ENCODE data around the gene MBNL2. TPM values are rescaled to one million over a fixed set of nuclear protein-coding genes. Genes with fewer than 3 reads are reported as not detected.

MBNL2 gene
- total and polyA plus RNA-seq, 2 of the 4 experiments (the other 2 are of a cell fraction) = 26.9 to 103 TPM

DNA sequence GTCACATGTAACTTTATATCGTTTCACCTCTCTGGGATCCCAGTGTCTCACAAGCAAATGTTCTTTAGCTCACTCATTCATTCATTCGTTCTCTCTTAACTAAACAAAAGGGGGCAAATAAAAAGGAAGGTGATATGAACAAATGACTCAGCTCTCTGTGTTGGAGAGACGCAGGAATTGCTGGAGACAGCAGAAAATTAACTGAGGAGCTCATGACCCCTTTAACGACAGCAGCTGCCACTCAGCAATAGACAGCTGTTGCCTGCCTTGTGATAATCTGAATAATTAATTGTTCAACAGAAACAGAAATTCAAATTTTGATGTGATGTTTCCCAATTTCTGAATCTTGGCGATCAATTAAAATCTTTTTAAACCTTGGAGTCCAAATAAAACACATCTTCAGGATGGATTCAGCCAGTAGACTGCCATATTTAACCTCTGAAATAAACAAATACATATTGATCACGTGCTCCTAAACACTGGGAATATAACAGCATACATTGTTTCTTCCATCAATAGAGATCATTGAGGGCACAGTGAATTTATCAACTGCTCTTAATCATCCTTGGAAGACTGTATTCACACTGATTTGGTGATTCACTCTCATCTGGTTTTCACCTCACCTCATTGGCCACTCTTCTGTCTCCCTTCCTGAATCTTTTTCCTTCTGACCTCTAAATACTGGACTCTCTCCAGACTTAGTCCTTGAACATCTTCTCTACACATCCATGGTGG is 63.3 kb downstream of the MBNL2 start:
- Histone ChIP-seq H2BK5ac (ENCODE audit: low read depth, low read length, poor library complexity, severe bottlenecking) (no peak overlapping the region), H3K18ac (ENCODE audit: low read depth, low read length) (no peak overlapping the region), H3K36me3 (ENCODE audit: control insufficient read depth, insufficient read depth, low read length) (peaks cover 6% of the 10 kb centered on the region; the same call in 1 of the 2 replicates), H3K27ac (ENCODE audit: insufficient read depth, low read length) (no peak overlapping the region), H3K23ac (ENCODE audit: low read depth, low read length) (no peak overlapping the region), H4K91ac (ENCODE audit: insufficient read depth, low read depth, low read length) (no peak overlapping the region), H3K4me3 (ENCODE audit: insufficient read depth, low read depth, low read length) (no peak overlapping the region), H3K56ac (ENCODE audit: extremely low read depth, insufficient read depth, low read length) (no peak overlapping the region), H2AK5ac (ENCODE audit: low read depth, low read length) (no peak overlapping the region), H2BK120ac (ENCODE audit: low read depth, low read length) (no peak overlapping the region), H4K8ac (ENCODE audit: low read depth in 2 of 2, low read length in 2 of 2) (no peak overlapping the region), H3K9me1 (ENCODE audit: insufficient read depth, low read length) (peaks cover 42% of the 10 kb centered on the region), H3K9ac (ENCODE audit: low read depth, low read length) (no peak overlapping the region), H3K4me1 (ENCODE audit: control insufficient read depth, insufficient read depth, low read length) (peaks cover 16% of the 10 kb centered on the region), H4K20me1 (ENCODE audit: insufficient read depth, low read length) (peaks cover 61% of the 10 kb centered on the region), H3K79me1 (ENCODE audit: low read depth in 1 of 2, low read length in 2 of 2) (peaks cover 51 to 84% of the 10 kb centered on the region in 2 experiments), H3K27me3 (ENCODE audit: control insufficient read depth, insufficient read depth, low read length) (no peaks in the 10 kb centered on the region), H3K14ac (replicated peaks; ENCODE audit: low read depth, low read length) (no peak overlapping the region), H3K4me2 (ENCODE audit: low read depth, low read length) (no peak overlapping the region), H3K9me3 (ENCODE audit: control insufficient read depth, insufficient read depth, low read length) (no peaks in the 10 kb centered on the region), H4K5ac (ENCODE audit: low read depth, low read length) (no peak overlapping the region), H3K4ac (ENCODE audit: low read depth, low read length) (no peak overlapping the region), H2AFZ (replicated peaks; ENCODE audit: low read length, poor library complexity) (no peak overlapping the region), H2BK15ac (ENCODE audit: low read depth, low read length) (no peak overlapping the region), H2AK9ac (replicated peaks; ENCODE audit: low read depth, low read length, poor library complexity) (no peak overlapping the region), H2BK20ac (ENCODE audit: low read depth, low read length) (no peak overlapping the region)
- ATAC-seq (ENCODE audit: low read depth) = no peak
- in situ Hi-C loops (cut with MboI; ENCODE audit: low sequenced_read_pairs) (no loop called here), intact Hi-C loops (cut with micrococcal nuclease) (no loop called here), dilution Hi-C loops (cut with HindIII; ENCODE audit: low sequenced_read_pairs, unreplicated experiment) (no loop called here)
- CTCF ChIA-PET = no interaction called here
- TF ChIP-seq MAFK (IDR thresholded peaks at IDR 0.05; ENCODE audit: low read depth, low read length) (no peak), FOS (IDR thresholded peaks at IDR 0.05; ENCODE audit: low read depth, low read length) (no peak), POLR2A (IDR thresholded peaks at IDR 0.05; ENCODE audit: low read depth, low read length) (no peak), NFE2L2 (IDR thresholded peaks at IDR 0.05; ENCODE audit: low read depth, low read length) (no peak), RFX5 (IDR thresholded peaks at IDR 0.05; ENCODE audit: low read depth, low read length) (no peak), CHD1 (IDR thresholded peaks at IDR 0.05; ENCODE audit: low read depth, low read length) (no peak), MXI1 (IDR thresholded peaks at IDR 0.05; ENCODE audit: borderline replicate concordance, low read depth, low read length) (no peak), SMC3 (IDR thresholded peaks at IDR 0.05; ENCODE audit: low read depth, low read length) (no peak), BHLHE40 (IDR thresholded peaks at IDR 0.05; ENCODE audit: low read depth, low read length) (no peak), RAD21 (IDR thresholded peaks at IDR 0.05; ENCODE audit: low read length) (no peak), CEBPB (IDR thresholded peaks at IDR 0.05; ENCODE audit: low read depth, low read length) (no peak), RCOR1 (IDR thresholded peaks at IDR 0.05; ENCODE audit: insufficient replicate concordance, low read length) (no peak), MAZ (IDR thresholded peaks at IDR 0.05; ENCODE audit: borderline replicate concordance, low read depth, low read length) (no peak)
- TF ChIP-seq, protein P1, sequence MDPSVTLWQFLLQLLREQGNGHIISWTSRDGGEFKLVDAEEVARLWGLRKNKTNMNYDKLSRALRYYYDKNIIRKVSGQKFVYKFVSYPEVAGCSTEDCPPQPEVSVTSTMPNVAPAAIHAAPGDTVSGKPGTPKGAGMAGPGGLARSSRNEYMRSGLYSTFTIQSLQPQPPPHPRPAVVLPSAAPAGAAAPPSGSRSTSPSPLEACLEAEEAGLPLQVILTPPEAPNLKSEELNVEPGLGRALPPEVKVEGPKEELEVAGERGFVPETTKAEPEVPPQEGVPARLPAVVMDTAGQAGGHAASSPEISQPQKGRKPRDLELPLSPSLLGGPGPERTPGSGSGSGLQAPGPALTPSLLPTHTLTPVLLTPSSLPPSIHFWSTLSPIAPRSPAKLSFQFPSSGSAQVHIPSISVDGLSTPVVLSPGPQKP (IDR thresholded peaks at IDR 0.05; ENCODE audit: borderline replicate concordance, low read depth, low read length) = no peak
- TF ChIP-seq, protein P2, sequence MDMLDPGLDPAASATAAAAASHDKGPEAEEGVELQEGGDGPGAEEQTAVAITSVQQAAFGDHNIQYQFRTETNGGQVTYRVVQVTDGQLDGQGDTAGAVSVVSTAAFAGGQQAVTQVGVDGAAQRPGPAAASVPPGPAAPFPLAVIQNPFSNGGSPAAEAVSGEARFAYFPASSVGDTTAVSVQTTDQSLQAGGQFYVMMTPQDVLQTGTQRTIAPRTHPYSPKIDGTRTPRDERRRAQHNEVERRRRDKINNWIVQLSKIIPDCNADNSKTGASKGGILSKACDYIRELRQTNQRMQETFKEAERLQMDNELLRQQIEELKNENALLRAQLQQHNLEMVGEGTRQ (IDR thresholded peaks at IDR 0.05; ENCODE audit: low read depth, low read length) = no peak
- TF ChIP-seq, protein P3, sequence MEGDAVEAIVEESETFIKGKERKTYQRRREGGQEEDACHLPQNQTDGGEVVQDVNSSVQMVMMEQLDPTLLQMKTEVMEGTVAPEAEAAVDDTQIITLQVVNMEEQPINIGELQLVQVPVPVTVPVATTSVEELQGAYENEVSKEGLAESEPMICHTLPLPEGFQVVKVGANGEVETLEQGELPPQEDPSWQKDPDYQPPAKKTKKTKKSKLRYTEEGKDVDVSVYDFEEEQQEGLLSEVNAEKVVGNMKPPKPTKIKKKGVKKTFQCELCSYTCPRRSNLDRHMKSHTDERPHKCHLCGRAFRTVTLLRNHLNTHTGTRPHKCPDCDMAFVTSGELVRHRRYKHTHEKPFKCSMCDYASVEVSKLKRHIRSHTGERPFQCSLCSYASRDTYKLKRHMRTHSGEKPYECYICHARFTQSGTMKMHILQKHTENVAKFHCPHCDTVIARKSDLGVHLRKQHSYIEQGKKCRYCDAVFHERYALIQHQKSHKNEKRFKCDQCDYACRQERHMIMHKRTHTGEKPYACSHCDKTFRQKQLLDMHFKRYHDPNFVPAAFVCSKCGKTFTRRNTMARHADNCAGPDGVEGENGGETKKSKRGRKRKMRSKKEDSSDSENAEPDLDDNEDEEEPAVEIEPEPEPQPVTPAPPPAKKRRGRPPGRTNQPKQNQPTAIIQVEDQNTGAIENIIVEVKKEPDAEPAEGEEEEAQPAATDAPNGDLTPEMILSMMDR (conservative IDR thresholded peaks at IDR 0.05; ENCODE audit: low read depth, low read length) = no peak
- 89% methylated on average over 1 of the region's 6 CpGs; no CpG with 5 or more reads in 1 of the 2 experiments for WGBS, 2 experiments (ENCODE audit: extremely low coverage in 2 of 2, insufficient read length in 1 of 2)
- DNase-seq = no peak
- POLR2A ChIA-PET (ENCODE audit: unreplicated experiment) = no interaction called here
- no TSS peak for BruUV-seq (replicated peaks)

All from IMR-90 (cell line).